ENCODE data around the gene TLX2. TPM values are rescaled to one million over a fixed set of nuclear protein-coding genes. Genes with fewer than 3 reads are reported as not detected.

TLX2 gene
- total and polyA plus RNA-seq, 2 of the 4 experiments (the other 2 are of a cell fraction) = not detected

- TF ChIP-seq MAFK (IDR thresholded peaks at IDR 0.05; ENCODE audit: low read depth, low read length) = no peak
Observed at GRCh38 chr2:74513605-74514367, 464 bp upstream of the TLX2 start (continued).

GRCh38 chr2:74515271-74515980 is 1.2 kb downstream of the TLX2 start:
- 11% methylated on average over 52 of the region's 60 CpGs; no CpG with 5 or more reads in 1 of the 2 experiments for WGBS, 2 experiments (ENCODE audit: extremely low coverage in 2 of 2, insufficient read length in 1 of 2)
- Histone ChIP-seq H3K4me3 (ENCODE audit: insufficient read depth, low read depth, low read length) (no peak overlapping the region), H3K4me1 (ENCODE audit: control insufficient read depth, insufficient read depth, low read length) (no peaks in the 10 kb centered on the region), H3K4ac (ENCODE audit: low read depth, low read length) (no peak overlapping the region), H3K4me2 (ENCODE audit: low read depth, low read length) (no peak overlapping the region), H3K27ac (ENCODE audit: insufficient read depth, low read length) (no peak overlapping the region), H3K36me3 (ENCODE audit: control insufficient read depth, insufficient read depth, low read length) (no peaks in the 10 kb centered on the region), H3K56ac (ENCODE audit: extremely low read depth, insufficient read depth, low read length) (no peak overlapping the region), H3K27me3 (ENCODE audit: control insufficient read depth, insufficient read depth, low read length) (peaks cover 90% of the 10 kb centered on the region), H4K5ac (ENCODE audit: low read depth, low read length) (no peak overlapping the region), H3K9me3 (ENCODE audit: control insufficient read depth, insufficient read depth, low read length) (peaks cover 20% of the 10 kb centered on the region), H3K18ac (ENCODE audit: low read depth, low read length) (no peak overlapping the region), H4K91ac (ENCODE audit: insufficient read depth, low read depth, low read length) (no peak overlapping the region), H3K9ac (ENCODE audit: low read depth, low read length) (no peak overlapping the region), H2BK5ac (ENCODE audit: low read depth, low read length, poor library complexity, severe bottlenecking) (no peak overlapping the region), H4K8ac (ENCODE audit: low read depth in 2 of 2, low read length in 2 of 2) (no peak overlapping the region), H3K23ac (ENCODE audit: low read depth, low read length) (no peak overlapping the region), H2AFZ (replicated peaks; ENCODE audit: low read length, poor library complexity) (peak overlapping the region; percentile 59), H2BK20ac (ENCODE audit: low read depth, low read length) (no peak overlapping the region), H4K20me1 (ENCODE audit: insufficient read depth, low read length) (0 out of 2 replicates have a peak, but pooled peaks cover 5% of the 10 kb centered on the region), H2AK9ac (replicated peaks; ENCODE audit: low read depth, low read length, poor library complexity) (peak overlapping the region; percentile 3), H3K79me1 (ENCODE audit: low read depth in 1 of 2, low read length in 2 of 2) (no peaks in the 10 kb centered on the region), H2BK15ac (ENCODE audit: low read depth, low read length) (no peak overlapping the region), H3K14ac (replicated peaks; ENCODE audit: low read depth, low read length) (no peak overlapping the region), H2BK120ac (ENCODE audit: low read depth, low read length) (no peak overlapping the region), H2AK5ac (ENCODE audit: low read depth, low read length) (no peak overlapping the region), H3K9me1 (ENCODE audit: insufficient read depth, low read length) (no peaks in the 10 kb centered on the region)
- dilution Hi-C loops (cut with HindIII; ENCODE audit: low sequenced_read_pairs, unreplicated experiment) = no loop called here
- POLR2A ChIA-PET (ENCODE audit: unreplicated experiment) = no interaction called here
- intact Hi-C loops (cut with micrococcal nuclease) = no loop called here
- ATAC-seq (ENCODE audit: low read depth) = no peak
- in situ Hi-C loops (cut with MboI; ENCODE audit: low sequenced_read_pairs) = no loop called here
- no TSS peak for BruUV-seq (replicated peaks)
- CTCF ChIA-PET = no interaction called here
- DNase-seq = no peak
- TF ChIP-seq MAFK (IDR thresholded peaks at IDR 0.05; ENCODE audit: low read depth, low read length) (no peak), CEBPB (IDR thresholded peaks at IDR 0.05; ENCODE audit: low read depth, low read length) (no peak), POLR2A (IDR thresholded peaks at IDR 0.05; ENCODE audit: low read depth, low read length) (no peak), MAZ (IDR thresholded peaks at IDR 0.05; ENCODE audit: borderline replicate concordance, low read depth, low read length) (no peak), MXI1 (IDR thresholded peaks at IDR 0.05; ENCODE audit: borderline replicate concordance, low read depth, low read length) (no peak), USF2 (IDR thresholded peaks at IDR 0.05; ENCODE audit: low read depth, low read length) (no peak), RAD21 (IDR thresholded peaks at IDR 0.05; ENCODE audit: low read length) (no peak), ELK1 (IDR thresholded peaks at IDR 0.05; ENCODE audit: borderline replicate concordance, low read depth, low read length) (no peak), RFX5 (IDR thresholded peaks at IDR 0.05; ENCODE audit: low read depth, low read length) (no peak), SMC3 (IDR thresholded peaks at IDR 0.05; ENCODE audit: low read depth, low read length) (no peak), NFE2L2 (IDR thresholded peaks at IDR 0.05; ENCODE audit: low read depth, low read length) (no peak)
